Keratinocyte (primary cell): ENCODE data around the gene ZNF784.

ENCODE experiments used
- CTCF ChIP-seq, 3 experiments: IDR thresholded peaks in 1 of 3; conservative IDR thresholded peaks in 1 of 3; optimal IDR thresholded peaks in 1 of 3; 2 replicates in 2 of 3; 3 replicates in 1 of 3; pipeline versions ENCODE3 to v1.5.1; 2011; ENCODE audit warnings: low read length in 3 of 3, mild to moderate bottlenecking in 3 of 3, moderate library complexity in 2 of 3, control low read depth in 1 of 3, inconsistent platforms in 1 of 3; ENCODE audit not compliant: insufficient read depth in 2 of 3; ENCODE audit errors: extremely low read depth in 1 of 3
- EZH2 ChIP-seq: IDR thresholded peaks from one replicate; pipeline ENCODE4 v1.6.1; 2012; ENCODE audit warnings: inconsistent platforms, mild to moderate bottlenecking, low read length, moderate library complexity

GRCh38 chr19:55621673-55622231 is 2.6 kb downstream of the ZNF784 start:
- TF ChIP-seq EZH2 (no peak), CTCF (optimal IDR thresholded peaks at IDR 0.05 in 1 of 3, IDR thresholded peaks at IDR 0.05 in 1 of 3, conservative IDR thresholded peaks at IDR 0.05 in 1 of 3; ENCODE audit: extremely low read depth in 1 of 3, insufficient read depth in 2 of 3, low read length in 3 of 3) (no peak)
